C4-2B (cell line): ENCODE data around the gene TOM1L2.

Source experiments
- ZFX ChIP-seq: fragments of 450-650 bp; IDR thresholded peaks from 2 replicates; pipeline ENCODE4 v1.6.1; 2017
- TF ChIP-seq, protein P1 (sequence below): fragments of 450-650 bp; conservative IDR thresholded peaks from 2 replicates; pipeline ENCODE4 v1.5.1; 2017; ENCODE audit warnings: mild to moderate bottlenecking

DNA sequence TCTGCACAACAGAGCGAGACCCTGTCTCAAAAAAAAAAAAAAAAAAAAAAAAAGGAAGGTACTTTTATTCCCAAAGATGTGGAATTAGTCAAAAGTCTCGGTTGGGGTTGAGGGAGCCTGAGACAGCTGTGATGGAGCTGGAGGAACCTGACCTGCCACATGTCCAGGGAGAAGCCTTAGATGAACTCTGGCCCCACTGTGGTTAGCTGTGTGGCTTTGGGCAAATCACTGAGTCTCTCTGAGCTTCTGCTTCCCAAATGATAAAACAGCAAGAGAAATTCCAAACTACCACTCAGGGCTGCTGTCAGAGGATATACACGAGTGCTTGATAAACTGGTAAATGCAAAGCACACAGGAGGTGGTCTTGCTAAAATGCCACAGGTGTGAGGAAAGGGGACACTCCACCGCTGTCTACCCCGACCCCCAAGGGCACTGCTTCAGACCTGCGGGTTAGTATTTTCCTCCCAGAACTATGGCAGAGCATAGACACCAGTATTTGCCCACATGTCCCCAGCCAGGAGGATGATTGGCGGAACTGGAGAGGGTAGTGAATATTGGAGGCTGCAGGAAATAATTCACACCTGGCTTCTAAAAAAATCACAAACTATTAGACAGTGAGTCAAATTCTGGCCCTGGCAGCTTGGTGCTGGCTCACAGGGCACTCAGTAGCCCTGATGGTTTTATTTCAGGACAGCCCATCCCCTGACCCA, 15.1 kb upstream of the TOM1L2 start:
- TF ChIP-seq, protein P1, sequence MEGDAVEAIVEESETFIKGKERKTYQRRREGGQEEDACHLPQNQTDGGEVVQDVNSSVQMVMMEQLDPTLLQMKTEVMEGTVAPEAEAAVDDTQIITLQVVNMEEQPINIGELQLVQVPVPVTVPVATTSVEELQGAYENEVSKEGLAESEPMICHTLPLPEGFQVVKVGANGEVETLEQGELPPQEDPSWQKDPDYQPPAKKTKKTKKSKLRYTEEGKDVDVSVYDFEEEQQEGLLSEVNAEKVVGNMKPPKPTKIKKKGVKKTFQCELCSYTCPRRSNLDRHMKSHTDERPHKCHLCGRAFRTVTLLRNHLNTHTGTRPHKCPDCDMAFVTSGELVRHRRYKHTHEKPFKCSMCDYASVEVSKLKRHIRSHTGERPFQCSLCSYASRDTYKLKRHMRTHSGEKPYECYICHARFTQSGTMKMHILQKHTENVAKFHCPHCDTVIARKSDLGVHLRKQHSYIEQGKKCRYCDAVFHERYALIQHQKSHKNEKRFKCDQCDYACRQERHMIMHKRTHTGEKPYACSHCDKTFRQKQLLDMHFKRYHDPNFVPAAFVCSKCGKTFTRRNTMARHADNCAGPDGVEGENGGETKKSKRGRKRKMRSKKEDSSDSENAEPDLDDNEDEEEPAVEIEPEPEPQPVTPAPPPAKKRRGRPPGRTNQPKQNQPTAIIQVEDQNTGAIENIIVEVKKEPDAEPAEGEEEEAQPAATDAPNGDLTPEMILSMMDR: no peak
- no peak for TF ChIP-seq ZFX
